ENCODE data around the gene MCTP1.
"Not testable (repeated sequence)": the region's sequence is repeated elsewhere in the genome, so short reads cannot be mapped to it uniquely, and the experiment has no call there.

The MCTP1 gene

DNA sequence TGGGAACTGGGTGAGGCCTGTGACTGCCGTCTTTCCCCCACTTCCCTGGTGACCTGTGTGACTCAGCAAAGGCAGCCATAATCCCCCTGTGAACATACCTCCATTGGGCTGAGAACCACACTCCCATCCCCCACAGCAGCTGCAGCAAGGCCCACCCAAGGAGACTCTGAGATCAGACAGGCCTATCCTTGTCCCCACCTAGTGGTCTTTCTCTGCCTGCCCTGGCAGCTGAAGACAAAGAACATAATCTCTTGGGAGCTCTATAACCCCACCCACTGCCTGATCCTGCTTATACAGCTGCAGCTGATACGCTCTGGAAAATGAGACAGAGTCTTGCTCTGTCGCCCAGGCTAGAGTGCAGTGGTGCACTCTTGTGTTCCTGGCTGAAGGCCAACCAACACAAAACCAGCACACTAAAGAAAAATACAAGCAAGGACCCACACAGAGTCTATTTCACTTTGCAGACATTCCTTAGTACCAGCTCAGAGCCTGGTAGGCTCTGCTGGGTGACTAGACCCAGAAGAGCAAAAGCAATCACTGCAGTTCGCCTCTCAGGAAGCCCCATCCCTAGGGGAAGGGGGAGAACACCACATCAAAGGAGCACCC, 106.7 kb downstream of the MCTP1 start:
- no peak for DNase-seq (ENCODE audit: low read depth)

DNA sequence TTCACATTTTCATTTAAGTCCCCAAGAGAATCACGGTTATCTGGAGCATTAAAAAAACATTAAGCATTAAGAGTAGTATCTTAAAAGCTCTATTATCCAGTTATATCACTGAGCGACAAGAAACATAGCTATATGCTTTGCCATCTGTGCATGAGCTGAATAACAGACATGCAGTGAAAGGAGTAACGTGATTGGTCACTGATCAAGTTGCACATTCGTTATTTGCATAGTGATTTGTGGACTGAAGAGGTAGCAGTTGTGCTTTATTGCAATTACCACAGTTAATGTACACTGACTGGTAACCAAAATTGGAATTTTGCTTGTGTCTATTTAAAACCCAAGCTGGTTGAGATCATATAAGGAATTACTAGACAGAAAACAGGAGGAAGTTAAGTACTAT, 107.4 kb downstream of the MCTP1 start:
- DNase-seq (ENCODE audit: low read depth) = no peak

DNA sequence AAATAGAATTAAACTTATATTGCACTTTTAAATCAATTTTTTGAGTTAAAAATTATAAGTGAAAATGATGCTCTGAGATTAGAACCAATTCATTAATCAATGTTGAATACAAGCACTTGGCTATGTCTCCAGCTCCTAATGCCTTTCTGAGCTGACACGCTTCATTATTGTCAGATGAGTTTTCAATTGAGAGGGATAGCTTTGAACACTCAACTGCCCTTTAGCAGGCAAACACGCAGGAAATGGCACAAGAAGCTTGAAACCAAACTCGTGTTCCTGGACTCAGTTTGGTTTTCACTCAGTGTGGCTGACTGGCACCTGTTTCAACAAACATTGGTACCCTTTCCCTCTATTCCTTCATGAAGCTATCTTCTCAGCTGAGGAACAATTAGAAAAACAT, 109.8 kb downstream of the MCTP1 start:
- DNase-seq (ENCODE audit: low read depth) = no peak

DNA sequence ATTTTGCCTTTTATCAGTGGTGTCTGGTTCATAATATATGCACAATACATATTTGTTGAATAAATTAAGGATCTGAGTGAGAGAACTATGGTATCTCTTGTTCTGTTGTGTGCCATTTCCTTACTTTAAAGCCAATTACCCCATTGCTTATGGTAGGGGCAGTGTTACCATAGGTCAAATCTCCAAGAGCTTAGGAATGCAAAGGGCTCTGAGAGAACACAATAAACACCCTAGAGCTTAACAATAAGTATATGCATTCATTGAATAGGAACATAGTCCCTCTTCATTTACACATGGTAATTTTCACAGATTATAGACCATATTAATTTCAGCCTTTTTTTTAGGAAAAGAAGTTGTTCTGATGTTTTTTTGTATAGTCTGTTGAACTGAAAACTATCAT, 112.2 kb downstream of the MCTP1 start:
- no peak for DNase-seq (ENCODE audit: low read depth)

DNA sequence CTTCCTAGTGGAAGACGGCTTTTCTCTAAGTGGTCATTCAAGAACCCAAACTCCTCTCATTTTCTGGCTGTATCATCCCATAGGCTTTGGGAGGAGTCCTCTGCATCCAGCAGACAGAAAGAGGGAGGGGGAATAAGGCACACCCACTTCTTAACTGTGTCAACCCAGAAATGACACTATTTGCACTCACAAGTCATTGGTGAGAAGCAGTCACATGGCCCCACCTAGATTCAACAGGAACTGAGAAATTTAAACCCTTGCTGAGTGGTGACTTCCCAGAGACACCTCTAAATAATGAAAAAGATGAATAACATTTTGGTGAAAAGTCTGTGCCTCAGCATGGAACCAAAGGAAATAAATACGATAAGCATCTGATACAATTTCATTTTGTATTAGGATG, 120.0 kb downstream of the MCTP1 start:
- no peak for DNase-seq (ENCODE audit: low read depth)

DNA sequence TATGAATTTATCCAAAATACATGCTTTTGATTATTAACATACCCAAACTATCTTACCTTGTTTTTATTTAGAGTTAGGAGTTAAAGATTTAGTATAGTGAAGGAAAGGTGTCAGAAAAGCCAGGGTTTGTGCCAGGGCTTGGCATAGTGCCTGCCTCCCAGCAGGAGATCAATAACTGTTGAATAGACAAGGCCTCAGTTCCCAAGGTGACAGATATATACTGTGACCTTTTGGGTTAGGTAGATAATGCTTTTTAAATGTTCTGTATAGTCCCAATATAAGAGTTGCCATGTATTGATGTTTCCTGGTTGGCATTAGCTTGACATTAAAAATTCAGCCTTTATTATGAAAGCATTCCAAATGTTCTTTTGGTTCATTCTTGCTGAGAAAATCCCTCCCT, 121.8 kb downstream of the MCTP1 start:
- no peak for DNase-seq (ENCODE audit: low read depth)

DNA sequence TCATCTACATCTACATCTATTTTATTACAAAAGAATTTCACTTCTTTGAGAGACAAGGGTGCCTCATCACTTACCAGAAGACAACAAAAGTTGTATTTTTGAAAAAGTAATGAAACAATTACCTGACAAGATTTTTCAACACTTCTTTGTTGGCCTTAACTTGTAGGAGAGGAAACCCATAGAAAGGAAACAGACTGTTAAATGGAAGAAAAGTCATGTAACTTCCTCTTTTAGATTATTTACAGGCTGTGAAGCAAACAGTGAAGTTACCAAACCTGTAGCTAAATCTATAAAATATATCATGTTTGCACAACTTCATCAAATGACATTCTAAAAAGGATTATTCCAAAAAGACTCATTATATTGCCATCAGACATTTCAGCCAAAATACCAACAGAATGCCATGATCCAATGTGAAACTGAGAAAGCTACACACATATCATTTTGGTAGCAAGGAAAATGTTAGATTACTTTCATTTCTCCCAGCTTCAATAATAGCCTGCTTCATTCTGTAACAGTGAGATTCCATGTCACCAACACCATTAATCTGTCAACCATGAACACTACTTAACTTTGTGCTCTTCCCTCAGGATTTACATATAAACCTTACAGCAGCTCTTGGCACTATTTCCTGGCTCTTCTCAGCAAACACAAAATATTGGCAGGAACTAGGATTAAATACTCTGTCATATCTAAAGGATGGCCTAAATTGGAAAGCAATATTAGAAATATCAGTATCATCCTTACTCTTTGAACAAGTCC, 122.5 kb downstream of the MCTP1 start:
- DNase-seq (ENCODE audit: low read depth) = no peak

DNA sequence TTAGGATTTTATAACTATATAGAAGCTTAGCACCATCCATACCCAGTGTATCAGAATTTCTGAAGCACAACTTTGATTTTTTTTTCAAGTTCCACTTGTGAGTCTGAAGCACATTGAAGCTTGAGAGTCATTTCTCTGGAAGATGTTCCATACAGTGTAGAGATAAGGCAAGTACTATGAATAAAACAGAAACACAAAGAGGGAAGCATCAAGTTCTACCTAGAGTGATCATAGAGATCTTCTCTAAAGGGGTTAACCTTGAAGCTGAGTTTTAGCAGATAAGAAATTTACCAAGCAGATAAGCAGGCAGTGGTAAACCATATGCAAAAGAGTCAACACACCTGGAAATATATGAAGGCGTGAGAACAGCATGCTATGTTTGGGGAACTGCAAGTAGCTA, 125.3 kb downstream of the MCTP1 start:
- no peak for DNase-seq (ENCODE audit: low read depth)

DNA sequence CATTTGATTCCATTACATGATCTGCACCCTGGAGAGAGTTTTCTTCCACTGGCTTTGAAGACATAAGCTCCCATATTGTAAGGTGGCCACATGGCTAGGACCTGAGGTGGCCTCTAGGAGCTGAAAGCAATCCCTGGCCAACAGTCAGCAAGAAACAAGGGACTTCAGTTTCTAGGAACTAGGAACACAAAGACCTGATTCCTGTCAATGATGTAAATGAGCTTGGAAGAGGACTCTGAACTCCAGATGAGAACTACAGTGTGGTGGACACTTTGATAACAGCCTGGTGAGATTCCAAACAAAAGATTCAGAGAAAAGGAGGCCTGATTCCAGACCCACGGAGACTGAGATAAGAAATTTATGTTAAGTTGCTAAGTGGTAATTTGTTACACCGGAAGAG, 129.0 kb downstream of the MCTP1 start:
- DNase-seq (ENCODE audit: low read depth) = no peak

DNA sequence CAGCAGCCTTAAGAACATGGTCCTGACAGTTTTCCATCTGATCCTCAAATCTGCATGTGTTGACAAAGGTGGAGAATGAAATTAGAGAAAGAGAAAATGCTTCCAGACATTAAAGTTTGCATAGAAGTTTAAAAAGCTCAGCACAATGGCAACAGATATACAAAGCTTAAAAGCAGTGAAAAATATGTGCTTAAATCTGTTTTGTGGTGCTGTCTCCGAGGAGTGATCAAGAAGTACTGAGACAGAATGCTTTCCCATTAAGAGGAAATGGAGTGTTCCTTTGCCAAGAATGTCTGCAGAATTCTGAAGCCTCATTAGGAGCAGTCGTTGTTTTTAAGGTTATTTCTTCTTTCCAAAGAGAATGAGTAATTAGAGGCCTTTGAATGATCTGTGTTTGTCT, 131.4 kb downstream of the MCTP1 start:
- DNase-seq (ENCODE audit: low read depth) = no peak

DNA sequence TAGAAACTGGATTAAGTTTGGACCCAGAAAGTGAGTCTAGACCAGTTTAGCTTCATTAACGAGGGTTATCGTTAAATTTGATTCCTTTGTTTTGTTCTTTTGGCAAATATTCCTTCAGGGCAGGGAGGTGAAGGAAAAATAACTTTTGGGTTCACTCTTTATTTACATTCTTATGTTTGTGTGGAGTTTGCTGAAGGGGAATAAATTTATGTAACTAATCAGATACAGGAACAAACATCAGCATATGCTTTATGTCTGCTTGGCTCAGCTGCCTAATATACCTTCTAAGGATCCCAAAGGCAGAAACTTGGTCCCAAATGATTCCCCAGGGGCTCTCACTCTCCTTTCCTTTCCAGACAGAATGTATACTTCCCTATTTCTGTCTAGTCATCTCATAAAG, 132.4 kb downstream of the MCTP1 start:
- no peak for DNase-seq (ENCODE audit: low read depth)

DNA sequence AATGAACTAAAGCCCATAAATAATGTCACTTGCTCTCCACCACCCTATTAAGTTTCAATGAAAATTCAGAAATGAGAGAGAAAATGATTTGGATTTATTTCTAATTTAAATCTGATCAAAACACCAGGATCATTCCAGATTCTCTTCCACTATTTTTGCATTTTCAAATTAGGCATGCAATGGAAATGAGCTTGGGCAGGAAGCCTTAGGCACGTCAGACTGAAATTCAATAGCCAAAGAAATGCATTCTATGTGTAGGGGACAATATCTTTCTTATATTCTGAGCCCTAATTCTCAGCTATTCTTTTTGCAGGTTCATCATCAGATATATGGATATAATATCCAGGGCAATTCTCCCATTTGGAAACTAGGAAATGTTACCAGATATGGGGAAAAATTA, 132.8 kb downstream of the MCTP1 start:
- DNase-seq (ENCODE audit: low read depth) = no peak

DNA sequence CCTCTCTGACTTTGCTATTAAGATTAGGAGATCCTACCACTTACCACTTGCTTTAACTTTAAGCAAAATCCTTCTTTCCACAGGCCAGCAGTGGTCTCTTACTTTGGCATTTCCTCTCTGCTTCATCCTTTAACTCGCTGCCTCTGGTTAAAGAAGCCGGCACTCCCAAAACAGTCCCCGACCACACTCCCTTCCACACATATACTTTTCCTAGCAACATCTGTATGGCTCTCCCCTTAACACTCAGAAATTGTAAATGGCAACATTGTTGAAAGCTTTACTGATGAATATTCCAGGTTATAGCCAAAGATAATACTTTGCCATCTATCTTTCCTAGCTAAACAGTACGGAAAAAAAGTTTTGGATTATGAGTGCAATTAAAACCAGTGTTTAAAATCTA, 133.2 kb downstream of the MCTP1 start:
- no peak for DNase-seq (ENCODE audit: low read depth)

DNA sequence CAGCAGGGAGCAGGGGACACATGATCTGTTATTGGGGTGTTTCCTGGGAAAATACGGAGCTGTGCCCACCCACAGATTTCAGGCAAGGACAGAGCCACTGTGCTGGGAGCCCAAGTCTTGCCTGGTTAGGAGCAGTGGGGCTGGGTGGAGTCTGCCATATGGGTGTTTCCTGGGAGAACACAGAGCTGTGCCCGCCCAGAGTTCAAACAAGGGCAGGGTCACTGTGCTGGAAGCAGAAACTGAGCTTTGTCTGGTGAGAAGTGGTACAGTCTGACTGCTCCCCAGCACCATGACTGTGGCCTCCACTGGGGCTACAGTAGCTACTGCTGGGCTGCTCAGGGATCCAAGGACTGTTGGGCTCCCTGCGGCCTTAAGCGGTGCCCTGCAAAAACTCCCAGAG, 135.5 kb downstream of the MCTP1 start:
- DNase-seq (ENCODE audit: low read depth) = no peak

DNA sequence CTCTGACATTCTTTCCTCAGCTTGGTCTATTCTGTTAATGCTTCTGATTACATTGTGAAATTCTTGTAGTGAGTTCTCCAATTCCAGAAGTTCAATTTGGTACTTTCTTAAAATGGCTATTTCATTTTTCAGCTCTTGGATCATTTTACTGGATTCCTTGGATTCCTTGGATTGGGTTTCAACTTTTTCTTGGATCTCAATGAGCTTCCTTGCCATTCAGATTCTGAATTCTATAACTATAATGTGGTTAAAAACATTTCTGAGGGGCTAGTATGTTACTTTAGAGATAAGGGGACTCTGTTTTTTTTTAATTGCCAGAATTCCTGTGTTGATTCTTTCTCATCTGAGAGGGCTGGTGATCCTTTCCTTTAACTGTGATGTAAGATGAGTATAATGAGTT, 136.4 kb downstream of the MCTP1 start:
- DNase-seq (ENCODE audit: low read depth) = no peak

DNA sequence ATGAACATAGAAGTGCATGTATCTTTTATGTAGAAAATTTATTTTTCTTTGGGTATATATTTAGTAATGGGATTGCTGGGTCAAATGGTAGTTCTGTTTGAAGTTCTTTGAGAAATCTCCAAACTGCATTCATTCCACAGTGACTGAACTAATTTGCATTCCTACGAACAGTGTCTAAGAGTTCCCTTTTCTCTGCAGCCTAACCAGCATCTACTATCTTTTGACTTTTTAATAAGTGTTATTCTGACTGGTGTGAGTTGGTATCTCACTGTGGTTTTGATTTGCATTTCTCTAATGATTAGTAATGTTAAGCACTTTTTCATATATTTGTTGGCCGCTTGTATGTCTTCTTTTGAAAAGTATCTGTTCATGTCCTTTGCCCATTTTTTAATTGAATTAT, 141.0 kb downstream of the MCTP1 start:
- DNase-seq (ENCODE audit: low read depth) = not testable (repeated sequence)

DNA sequence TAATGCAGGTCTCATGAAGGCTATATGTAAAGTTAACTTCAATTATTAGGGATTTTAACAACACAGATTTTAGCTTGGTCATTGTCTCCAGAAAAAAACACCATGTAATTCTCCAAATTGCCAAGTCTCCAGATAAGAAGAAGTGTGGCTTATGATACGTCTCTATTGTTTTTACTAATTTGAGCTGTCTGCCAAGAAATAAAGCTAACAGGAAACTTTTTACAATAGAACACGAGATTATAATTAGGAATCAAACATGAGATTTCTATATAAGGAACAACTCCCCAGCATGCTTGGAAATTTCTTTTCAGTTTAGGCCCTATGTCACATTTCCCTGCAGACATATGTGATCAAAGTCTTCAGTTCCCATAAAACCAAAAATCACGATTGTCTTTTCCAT, 142.7 kb downstream of the MCTP1 start:
- no peak for DNase-seq (ENCODE audit: low read depth)

DNA sequence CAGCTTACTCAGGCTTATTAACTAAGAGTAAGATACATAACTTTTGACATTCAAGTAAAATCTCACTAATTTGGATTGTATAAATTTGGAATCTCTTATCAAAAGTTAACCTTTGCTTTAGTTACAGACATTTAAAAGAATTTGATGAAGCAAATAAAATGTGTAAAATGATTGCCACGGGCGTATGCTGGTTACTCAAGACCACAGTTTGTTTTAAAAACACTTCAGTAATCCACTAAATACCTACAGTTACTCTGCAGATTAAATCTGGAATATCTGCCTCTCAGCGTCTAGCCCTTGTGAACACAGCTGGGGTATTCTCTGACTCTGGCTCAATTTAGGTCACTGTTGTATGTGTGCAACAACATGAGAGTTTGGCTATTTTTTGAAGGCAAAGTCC, 143.8 kb downstream of the MCTP1 start:
- no peak for DNase-seq (ENCODE audit: low read depth)

DNA sequence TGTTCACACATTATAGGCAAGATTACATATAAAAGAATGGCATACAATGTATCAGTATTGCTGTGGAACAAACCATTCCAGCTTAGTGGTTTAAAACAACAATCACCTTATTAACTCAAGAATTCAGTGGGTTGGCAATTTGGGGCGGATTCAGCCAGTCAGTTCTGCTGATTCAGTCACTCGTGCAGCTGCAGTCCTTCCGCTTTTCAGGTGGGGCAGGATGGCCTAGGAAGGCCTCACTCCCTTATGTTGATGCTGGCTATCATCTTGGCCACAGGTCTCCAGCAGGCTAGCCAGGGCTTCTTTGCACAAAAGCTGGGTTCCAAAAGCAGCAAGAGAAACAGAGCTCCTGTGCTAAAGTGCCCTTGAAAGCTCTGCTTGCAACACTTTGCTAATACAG, 150.6 kb downstream of the MCTP1 start:
- DNase-seq (ENCODE audit: low read depth) = no peak

DNA sequence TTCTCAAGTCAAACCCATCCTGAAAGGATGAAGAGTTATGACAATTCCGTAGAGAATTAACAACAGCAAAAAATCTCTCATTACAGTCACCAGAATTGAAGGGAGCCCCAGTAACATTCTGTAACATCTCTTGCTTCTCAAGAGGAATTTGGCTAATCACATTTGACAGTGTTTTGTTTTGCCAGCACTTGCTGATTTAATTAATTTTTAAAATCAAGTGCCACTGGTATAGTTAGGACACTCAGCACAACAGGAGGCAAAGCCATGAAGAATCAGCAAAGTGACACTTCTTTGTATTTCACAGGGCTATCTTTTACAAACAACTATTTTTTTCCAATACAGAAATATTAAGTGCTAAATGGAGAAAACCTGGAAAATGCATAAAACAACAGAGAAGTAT, 152.8 kb downstream of the MCTP1 start:
- DNase-seq (ENCODE audit: low read depth) = no peak

DNA sequence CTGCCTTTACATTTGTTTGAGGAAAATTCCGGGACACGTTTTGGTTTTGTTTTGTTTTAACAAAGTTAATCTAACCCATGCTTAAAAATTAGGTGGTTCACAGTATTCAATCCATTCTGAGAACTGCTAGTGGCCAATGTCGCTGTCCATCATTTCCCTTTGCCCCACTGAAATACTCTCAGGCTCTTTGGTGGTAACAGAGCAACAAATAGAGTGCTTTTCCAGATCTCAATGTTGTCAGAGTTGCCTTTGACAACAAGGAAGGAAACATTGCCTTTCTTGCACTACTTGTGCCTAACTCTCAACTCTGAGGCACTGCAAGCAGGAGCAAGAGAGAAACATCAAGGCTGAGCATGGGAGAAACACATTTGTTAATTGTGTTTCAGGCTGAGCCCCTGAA, 154.0 kb downstream of the MCTP1 start:
- no peak for DNase-seq (ENCODE audit: low read depth)

DNA sequence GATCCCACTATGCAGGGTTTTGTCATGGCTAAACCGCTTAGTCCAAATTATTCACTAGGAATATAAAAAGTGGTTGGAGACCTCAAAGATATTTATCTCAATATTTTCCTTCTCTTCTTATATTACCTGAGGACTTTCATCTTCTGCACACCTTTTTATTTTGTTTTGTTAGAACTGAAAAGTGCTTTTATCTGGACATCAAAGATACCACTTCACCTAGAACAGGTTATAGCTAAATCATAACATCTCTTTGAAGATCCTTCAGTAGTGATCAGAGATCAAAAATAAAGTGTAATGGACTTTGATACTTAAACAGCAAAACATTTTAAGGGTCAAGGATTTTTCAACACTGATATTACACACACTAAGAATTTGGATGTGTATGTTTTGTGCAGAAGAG, 160.2 kb downstream of the MCTP1 start:
- no peak for DNase-seq (ENCODE audit: low read depth)

DNA sequence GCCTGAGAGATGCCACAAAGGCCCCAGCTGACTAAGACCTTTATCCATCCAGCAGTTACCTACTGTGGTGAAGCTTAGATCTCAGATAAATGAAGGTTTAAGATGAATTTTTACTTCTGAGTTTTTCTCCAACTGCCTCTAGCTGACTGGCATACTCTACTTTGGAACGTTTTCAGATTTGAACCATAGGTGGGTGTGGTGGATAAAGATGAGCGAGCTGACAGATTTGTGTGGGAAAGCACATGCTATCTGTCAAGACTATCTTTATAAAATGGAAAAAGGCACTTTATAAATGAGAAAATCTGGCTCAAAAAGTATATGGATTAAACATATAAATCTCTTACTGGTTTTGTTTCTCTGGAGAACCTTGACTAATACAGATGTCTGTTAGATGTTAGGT, 160.8 kb downstream of the MCTP1 start:
- DNase-seq (ENCODE audit: low read depth) = no peak

DNA sequence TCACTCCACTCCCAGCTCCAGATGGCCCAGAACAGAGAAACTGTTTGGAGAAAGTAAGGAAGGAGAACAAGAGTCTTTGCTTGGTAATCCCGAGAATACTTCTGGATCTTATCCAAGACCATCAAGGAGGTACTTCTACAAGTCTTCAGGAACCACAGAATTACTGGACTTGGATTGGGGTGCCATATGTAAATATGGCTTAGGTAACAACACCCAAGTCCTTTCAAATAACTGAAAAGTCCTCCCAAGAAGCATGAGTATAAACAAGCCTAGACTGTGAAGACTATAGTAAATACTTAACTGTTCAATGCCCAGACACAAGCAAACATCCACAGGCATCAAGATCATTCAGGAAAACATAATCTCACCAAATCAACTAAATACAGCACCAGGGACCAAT, 170.0 kb downstream of the MCTP1 start:
- DNase-seq (ENCODE audit: low read depth) = no peak
